Esophagus squamous epithelium (tissue), 5 donors: ENCODE measurements around the gene ALPL. TPM values are rescaled to one million over a fixed set of nuclear protein-coding genes. Genes with fewer than 3 reads are reported as not detected.

ENCODE experiments used
- DNase-seq: peaks from one replicate; lab custom pipeline; 2025; lab: John Stamatoyannopoulos, UW
- H3K27ac ChIP-seq, 4 donors: fragments of 200-600 bp; sonication (generic); one replicate each; pipeline ENCODE4 v1.5.1; 2016 to 2019; ENCODE audit warnings: mild to moderate bottlenecking in 1 of 4
- H3K27me3 ChIP-seq, 4 donors: fragments of 200-600 bp; sonication (generic); 1 replicate in 3 of 4; 2 replicates in 1 of 4; pipeline versions ENCODE4 v1.5.1 to v1.6.0; 2017 to 2021; ENCODE audit warnings: antibody characterized with exemption in 1 of 4
- H3K36me3 ChIP-seq, 3 donors: fragments of 200-600 bp; sonication (generic); one replicate each; pipeline ENCODE4 v1.5.1; 2016 to 2019
- H3K4me1 ChIP-seq, 3 donors: fragments of 200-600 bp; sonication (generic); one replicate each; pipeline ENCODE4 v1.5.1; 2017 to 2019
- H3K4me3 ChIP-seq, 4 donors: fragments of 200-600 bp; sonication (generic); 1 replicate in 3 of 4; 2 replicates in 1 of 4; pipeline ENCODE4 v1.5.1; 2016 to 2019; ENCODE audit warnings: mild to moderate bottlenecking in 2 of 4, moderate library complexity in 1 of 4
- H3K9me3 ChIP-seq, 3 donors: fragments of 200-600 bp; sonication (generic); one replicate each; pipeline ENCODE4 v1.5.1; 2016 to 2019
- POLR2A ChIP-seq, 4 donors: fragments of 450-650 bp; IDR thresholded peaks; one replicate each; pipeline ENCODE4 v1.6.1; 2017; ENCODE audit warnings: antibody characterized with exemption in 4 of 4, mild to moderate bottlenecking in 4 of 4, moderate library complexity in 3 of 4
- whole genome bisulfite sequencing, 2 donors: methylation state at CpG; one replicate each; pipeline ENCODE4 v1.1.5; 2018; 5-methylcytosine and 5-hydroxymethylcytosine counted together
- intact Hi-C: fragments of 100-400 bp; cut with DNase I; formaldehyde crosslinking; loops from one replicate; pipeline ENCODE4 v1.15.0; 2022
- total RNA-seq, 4 donors: library from RNA; depleted of rRNA; stranded (reverse); fragments of >200 nt; gene quantifications; one replicate each; pipeline ENCODE4 v1.1.0, GENCODE V29; 2016
- TF ChIP-seq, protein P1 (sequence below), 6 experiments: fragments of 450-650 bp in 4 of 6; fragments of 200-600 bp in 2 of 6; sonication (generic) in 2 of 6; IDR thresholded peaks; one replicate each; pipeline ENCODE4 v1.5.1; 2016 to 2019; ENCODE audit warnings: antibody characterized with exemption in 6 of 6, mild to moderate bottlenecking in 4 of 6, moderate library complexity in 4 of 6
- donor health status: DM: yes; HTN: yes; CAD: no.

The ALPL gene
- total RNA-seq, 4 donors from 2014 or later, result 3.2 to 6.4 (median 4.7) TPM

DNA sequence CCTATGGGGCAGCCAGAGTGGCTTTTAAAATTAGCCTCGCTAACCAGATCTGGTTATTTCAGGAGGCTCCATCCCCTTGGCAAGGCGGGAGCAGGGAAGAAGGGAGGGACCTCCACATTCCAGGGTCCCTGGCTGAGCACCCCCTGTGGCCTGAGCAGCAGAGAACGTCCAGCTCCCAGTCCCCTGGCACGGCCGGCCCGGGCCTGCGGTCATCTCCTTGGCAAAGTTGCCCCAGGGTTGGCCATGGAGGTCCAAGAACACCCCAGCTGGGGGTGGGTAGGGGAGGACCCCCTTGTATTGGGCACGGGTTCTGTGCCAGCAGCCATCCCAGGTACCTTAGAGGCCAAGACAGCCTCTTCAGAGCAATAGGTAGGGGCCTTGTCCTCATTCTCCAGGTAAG, 84.0 kb downstream of the ALPL start:
- H3K27me3 ChIP-seq, result peaks cover 0 to 77% (median 0%) of the 10 kb centered on the region in 4 donors
- H3K9me3 ChIP-seq, result no peaks in the 10 kb centered on the region
- H3K27ac ChIP-seq, result no peak overlapping the region
- 50 to 77% methylated on average over 1 to 2 of the region's 8 CpGs for WGBS, 2 donors
- intact Hi-C loops, result no loop called here
- no peak overlapping the region for H3K4me3 ChIP-seq
- H3K36me3 ChIP-seq, result no peaks in the 10 kb centered on the region
- no peak for TF ChIP-seq POLR2A (IDR thresholded peaks at IDR 0.05)
- TF ChIP-seq, protein P1, sequence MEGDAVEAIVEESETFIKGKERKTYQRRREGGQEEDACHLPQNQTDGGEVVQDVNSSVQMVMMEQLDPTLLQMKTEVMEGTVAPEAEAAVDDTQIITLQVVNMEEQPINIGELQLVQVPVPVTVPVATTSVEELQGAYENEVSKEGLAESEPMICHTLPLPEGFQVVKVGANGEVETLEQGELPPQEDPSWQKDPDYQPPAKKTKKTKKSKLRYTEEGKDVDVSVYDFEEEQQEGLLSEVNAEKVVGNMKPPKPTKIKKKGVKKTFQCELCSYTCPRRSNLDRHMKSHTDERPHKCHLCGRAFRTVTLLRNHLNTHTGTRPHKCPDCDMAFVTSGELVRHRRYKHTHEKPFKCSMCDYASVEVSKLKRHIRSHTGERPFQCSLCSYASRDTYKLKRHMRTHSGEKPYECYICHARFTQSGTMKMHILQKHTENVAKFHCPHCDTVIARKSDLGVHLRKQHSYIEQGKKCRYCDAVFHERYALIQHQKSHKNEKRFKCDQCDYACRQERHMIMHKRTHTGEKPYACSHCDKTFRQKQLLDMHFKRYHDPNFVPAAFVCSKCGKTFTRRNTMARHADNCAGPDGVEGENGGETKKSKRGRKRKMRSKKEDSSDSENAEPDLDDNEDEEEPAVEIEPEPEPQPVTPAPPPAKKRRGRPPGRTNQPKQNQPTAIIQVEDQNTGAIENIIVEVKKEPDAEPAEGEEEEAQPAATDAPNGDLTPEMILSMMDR (IDR thresholded peaks at IDR 0.05), result no peak
- peaks cover 4 to 18% (median 4%) of the 10 kb centered on the region in 3 donors for H3K4me1 ChIP-seq
- no peak for DNase-seq

DNA sequence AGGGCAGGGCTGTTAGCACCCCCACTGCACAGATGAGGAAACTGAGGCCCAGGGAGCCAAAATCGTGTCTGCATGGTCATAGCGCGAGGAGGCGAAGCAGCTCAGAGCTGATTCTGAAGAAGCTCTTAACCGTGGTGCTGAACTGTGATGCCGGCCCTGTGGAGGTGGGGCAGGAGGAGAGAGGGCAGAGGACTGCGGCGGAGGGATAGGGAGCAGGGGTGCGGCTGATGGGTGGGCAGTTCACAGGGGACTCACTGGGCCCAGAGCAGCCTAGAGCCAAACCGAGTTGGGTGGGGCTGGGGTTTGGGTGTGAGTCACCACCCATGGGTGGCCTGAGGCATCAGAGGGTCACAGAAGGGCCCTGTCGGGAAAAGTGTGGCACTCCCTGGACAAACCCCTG, 85.3 kb downstream of the ALPL start:
- Histone ChIP-seq H3K9me3 (no peaks in the 10 kb centered on the region), H3K4me3 (no peak overlapping the region), H3K4me1 (peaks cover 4 to 18% (median 4%) of the 10 kb centered on the region in 3 donors), H3K27ac (no peak overlapping the region), H3K36me3 (no peaks in the 10 kb centered on the region), H3K27me3 (peaks cover 0 to 72% (median 0%) of the 10 kb centered on the region in 4 donors)
- intact Hi-C loops, result no loop called here
- WGBS, 2 donors, result 53 to 69% methylated on average over 6 to 9 of the region's 11 CpGs
- DNase-seq, result no peak
- no peak for TF ChIP-seq POLR2A (IDR thresholded peaks at IDR 0.05)
- TF ChIP-seq, protein P1 (IDR thresholded peaks at IDR 0.05), result no peak

DNA sequence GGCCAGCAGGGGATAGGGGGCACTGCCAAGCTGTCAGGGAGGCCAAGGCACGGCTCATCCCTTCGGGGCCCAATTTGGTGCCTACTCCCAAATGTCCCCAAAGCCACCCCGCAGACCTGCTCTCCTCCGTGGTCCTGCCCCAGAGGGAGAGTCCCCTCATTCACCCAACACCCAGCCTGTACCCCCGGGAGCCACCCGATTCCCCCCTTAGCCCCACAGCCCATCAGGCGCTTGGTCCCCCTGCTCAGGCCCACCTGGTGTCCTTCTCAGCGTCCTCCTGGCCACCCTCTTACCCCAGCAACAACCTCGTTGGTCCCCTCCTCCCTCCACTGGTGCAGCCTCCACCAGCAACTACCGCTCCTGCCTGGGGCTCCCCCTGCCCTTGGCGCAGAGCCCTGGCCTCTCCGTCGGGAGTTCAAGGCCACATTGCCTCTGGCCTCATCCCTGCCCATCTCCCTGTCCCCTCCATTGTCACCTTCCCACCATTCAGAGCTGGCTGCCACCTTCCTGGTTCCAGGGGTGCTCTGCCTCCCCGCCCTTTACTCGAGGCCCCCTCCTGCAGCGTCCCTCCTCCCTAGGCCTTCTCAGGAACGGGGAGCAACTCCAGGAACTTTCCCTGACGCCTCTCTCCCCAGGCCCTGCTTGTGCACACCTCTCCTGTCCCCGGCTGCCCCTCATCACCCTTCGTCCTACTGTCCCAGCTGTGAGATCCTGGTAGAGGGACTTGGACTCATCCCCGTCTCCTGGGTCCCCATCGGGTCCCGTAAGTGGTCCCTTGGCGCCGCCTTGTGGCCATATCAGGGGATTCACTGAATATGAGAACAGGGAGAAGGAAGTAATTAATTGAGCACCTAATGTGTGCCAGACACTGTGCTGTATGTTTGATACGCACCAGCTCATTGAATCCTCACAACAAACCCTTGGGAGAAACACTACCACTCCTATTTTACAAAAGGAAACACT, 86.0 kb downstream of the ALPL start:
- Histone ChIP-seq H3K27me3 (peaks cover 0 to 68% (median 0%) of the 10 kb centered on the region in 4 donors), H3K36me3 (no peaks in the 10 kb centered on the region), H3K27ac (no peak overlapping the region), H3K4me1 (peaks cover 4 to 18% (median 4%) of the 10 kb centered on the region in 3 donors), H3K9me3 (no peaks in the 10 kb centered on the region), H3K4me3 (no peak overlapping the region)
- no peak for DNase-seq
- no peak for TF ChIP-seq POLR2A (IDR thresholded peaks at IDR 0.05)
- TF ChIP-seq, protein P1 (IDR thresholded peaks at IDR 0.05), result peak in 5 of 6 experiments; percentile 19 to 78 (median 62)
- WGBS, 2 donors, result 55 to 66% methylated on average over 15 to 23 of the region's 26 CpGs
- intact Hi-C loops, result no loop called here

DNA sequence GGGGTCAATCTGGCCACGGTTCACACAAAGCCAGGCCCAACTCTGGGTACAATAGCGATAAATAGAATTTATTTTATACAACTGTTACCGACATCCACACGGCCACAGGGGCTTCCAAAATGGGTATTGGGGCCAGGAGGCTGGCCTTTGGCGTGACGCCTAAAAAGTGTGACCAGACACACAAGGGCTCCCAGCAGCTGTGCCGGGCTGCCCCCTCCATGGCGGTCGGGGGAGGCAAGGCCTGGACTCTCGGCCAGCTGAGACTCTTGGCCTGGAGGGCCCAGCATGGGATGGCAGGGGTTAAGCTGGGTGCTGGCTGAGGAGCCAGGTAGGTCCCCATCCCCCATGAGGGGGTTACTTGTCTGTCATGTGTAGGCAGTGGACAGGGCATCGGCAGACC, 87.0 kb downstream of the ALPL start:
- peaks cover 0 to 58% (median 0%) of the 10 kb centered on the region in 4 donors for H3K27me3 ChIP-seq
- no peaks in the 10 kb centered on the region for H3K36me3 ChIP-seq
- peaks cover under 1 to 11% (median 4%) of the 10 kb centered on the region in 3 donors for H3K4me1 ChIP-seq
- no peaks in the 10 kb centered on the region for H3K9me3 ChIP-seq
- TF ChIP-seq, protein P1 (IDR thresholded peaks at IDR 0.05), result no peak
- TF ChIP-seq POLR2A (IDR thresholded peaks at IDR 0.05), result no peak
- DNase-seq, result no peak
- no peak overlapping the region for H3K27ac ChIP-seq
- 82% methylated on average over 9 of the region's 11 CpGs; no CpG with 5 or more reads in 1 of the 2 donors for WGBS, 2 donors
- no peak overlapping the region for H3K4me3 ChIP-seq
- intact Hi-C loops, result no loop called here

DNA sequence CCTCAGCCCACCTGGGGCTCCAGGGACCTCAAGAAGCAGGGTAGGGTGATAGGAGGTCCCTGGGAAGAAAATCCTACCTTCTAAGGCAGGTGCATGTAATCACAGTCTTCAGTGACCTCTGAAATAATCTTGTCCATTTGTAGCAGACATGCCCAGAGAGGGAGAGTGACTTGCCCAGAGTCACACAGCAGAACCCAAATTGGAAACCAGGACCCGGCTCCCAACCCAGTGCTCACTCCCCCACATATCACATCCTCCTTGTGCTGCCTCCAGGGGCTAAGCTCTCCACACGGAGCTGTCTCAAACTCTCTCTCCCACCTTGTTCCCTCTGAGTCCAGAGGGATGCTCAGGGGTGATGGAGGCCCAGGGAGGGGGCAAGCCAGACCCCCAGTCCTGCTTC, 87.4 kb downstream of the ALPL start:
- H3K36me3 ChIP-seq, result no peaks in the 10 kb centered on the region
- no peaks in the 10 kb centered on the region for H3K9me3 ChIP-seq
- WGBS, 2 donors, result no CpG with 5 or more reads among the region's 2 CpGs
- no peak for DNase-seq
- intact Hi-C loops, result no loop called here
- peaks cover 0 to 53% (median 0%) of the 10 kb centered on the region in 4 donors for H3K27me3 ChIP-seq
- no peak for TF ChIP-seq POLR2A (IDR thresholded peaks at IDR 0.05)
- TF ChIP-seq, protein P1 (IDR thresholded peaks at IDR 0.05), result no peak
- peaks cover 0 to 10% (median 4%) of the 10 kb centered on the region in 3 donors for H3K4me1 ChIP-seq
- no peak overlapping the region for H3K27ac ChIP-seq
- no peak overlapping the region for H3K4me3 ChIP-seq
